HG03575 (cell line): ENCODE results near the gene COL4A1.

Experiments
- ATAC-seq: cut with Tn5 transposase; IDR thresholded peaks from one replicate; pipeline ENCODE4 v1.9.1; 2021; ENCODE audit not compliant: unreplicated experiment, insufficient number of reproducible peaks, low FRiP score; ENCODE audit errors: extremely low read depth

Gene COL4A1

GRCh38 chr13:110136660-110137585 is 170.0 kb downstream of the COL4A1 start:
- no peak for ATAC-seq

GRCh38 chr13:110135977-110136597 is 170.9 kb downstream of the COL4A1 start:
- no peak for ATAC-seq

GRCh38 chr13:110134801-110135200 is 172.2 kb downstream of the COL4A1 start:
- no peak for ATAC-seq

- ATAC-seq = no peak
Observed at GRCh38 chr13:110133425-110134235, 173.3 kb downstream of the COL4A1 start.

DNA sequence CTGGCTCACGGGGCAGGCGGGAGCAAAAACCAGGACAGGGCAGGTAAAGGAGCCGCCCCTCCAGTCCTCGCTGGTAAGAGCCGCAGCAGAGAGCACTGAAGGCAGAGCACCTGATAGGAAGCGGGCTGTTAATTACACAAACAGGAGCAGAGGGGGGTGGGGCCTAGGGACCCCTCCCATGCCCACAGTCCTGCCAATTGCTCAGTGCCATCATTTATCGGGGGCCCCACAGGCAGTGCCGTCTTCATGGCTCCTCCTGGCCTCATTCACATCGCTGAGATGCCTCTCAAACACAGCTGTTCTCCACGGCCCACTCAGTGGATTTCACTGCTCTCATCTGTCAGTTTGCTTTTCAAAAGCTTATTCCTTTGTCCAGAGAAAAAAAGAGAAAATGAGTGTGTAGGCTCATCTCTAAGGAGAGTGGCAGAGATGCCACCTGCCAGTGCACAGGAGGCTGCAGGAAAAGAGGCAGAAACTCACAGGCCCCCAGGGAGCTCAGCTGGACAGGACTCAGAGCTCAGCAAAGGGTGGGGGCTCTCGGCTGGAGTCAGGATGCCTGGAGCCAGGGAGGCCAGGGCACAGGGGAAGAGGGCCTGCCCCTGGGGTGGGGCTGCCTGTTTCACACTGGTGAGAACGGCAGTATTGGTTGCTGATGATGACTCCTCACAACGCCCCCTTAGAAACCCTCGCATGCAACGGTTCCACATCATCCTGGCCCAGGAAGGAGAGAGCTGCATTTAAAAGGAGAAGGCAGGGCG is 174.6 kb downstream of the COL4A1 start:
- no peak for ATAC-seq

GRCh38 chr13:110131424-110131823 is 175.5 kb downstream of the COL4A1 start:
- no peak for ATAC-seq

DNA sequence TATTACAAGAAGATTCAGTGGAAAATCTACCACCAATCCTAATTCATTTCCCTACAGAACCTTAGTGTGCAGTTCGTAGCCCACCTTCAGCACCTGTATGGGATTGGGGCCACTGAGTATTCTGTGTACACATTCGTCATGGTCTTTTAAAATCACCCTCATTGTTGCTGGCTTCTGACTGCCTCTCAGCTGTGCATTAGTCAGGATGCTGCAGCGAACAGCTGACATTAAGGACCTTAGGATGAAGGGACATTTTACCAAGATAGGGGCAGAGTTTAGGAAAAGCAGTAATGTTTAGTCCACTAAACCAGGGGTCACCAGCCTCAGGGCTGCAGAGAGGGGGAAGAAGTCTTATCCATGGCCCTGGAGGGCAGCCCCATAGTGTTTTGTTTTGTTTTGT is 176.5 kb downstream of the COL4A1 start:
- ATAC-seq = no peak

DNA sequence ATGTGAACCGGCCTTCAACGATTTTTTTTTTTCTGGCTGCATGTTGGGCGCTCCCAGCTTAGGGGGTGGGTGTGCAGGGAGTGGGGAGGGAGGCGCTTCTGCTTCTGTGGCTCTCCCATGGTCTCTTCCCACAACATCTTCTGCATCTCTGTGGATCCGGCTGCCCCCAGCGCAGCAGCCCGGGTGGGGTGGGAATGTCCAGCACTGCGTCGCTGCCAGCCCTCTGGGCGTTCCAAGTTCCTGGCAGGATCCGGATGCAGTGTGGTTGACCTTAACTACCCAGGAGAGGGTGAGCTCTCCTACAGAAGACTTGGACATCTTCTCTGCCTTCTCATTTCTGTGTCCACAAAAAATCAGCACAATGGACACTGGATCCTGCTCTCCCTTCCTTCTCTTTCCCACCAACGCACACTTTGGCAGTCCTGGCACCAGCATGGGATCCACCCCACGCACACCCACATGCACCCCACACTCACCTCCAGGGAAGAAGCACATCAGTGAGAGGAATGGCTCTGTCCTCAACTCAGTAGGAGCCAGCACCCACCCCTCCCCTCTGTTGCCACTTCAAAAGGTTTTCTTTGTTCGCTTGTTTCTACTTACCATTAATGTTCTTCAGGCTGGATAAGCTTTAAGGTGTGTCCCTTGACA is 177.3 kb downstream of the COL4A1 start:
- ATAC-seq = no peak

DNA sequence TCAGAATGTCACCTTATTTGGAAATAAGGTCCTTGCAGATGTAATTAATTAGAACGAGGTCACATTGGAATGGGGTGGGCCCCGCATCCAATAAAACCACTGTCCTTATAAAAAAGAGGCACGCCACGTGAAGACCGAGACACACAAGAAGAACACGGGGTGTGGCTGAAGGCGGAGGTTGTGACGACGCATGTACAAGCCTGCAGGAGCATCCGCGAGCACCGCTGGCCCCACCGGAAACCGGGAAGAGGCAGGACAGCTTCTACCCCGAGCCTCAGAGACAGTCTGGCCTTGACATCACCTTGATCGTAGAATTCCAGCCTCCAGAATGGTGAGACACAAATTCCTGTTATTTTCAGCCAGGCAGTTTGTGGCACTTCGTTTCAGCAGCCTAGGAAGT is 177.9 kb downstream of the COL4A1 start:
- ATAC-seq = no peak

DNA sequence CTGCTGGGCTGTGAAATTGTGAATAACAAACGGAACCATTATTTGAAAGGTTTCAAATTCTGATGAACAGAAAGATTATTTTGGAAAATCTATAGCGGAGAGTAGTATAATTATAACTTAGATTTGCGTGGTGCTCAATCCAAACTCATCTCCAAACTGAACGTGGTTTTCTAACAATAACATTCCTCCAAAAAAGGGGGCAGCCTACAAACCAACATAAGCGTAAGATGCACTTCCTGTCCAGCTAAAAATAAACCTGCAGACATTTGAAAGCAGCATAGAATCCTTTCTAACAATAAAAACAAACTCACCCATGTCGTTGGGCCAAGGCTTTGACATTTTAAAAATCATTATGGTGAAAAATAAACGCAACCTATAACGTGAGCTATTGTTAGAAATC is 178.4 kb downstream of the COL4A1 start:
- ATAC-seq = no peak

DNA sequence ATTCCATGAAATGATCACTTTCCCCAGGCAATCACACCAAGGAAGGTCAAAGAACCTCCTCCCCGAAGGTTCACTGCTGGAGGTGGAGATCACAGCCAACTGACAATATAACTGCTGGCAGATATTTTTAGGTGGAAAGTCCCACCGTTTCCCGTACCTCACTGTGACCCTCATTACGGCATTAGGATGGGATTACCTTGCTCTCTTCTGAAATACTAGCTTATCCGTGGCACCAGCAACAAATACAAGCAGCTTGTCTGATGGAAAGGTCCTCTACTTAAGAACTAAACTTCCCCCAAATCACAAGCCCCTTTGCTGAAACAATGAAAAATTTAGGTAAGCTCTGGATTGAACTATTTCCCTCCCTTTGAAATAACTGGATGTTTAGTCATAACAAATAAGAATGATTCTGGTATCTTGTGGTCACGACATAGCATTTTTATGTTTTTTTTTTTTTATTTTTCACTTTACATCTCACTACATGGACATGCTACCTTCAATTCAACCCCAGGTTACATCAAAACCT is 178.9 kb downstream of the COL4A1 start:
- ATAC-seq = no peak

- ATAC-seq = no peak
Observed at GRCh38 chr13:110126391-110126961, 180.5 kb downstream of the COL4A1 start.

GRCh38 chr13:110125613-110126272 is 181.2 kb downstream of the COL4A1 start:
- no peak for ATAC-seq

- ATAC-seq = no peak
Observed at GRCh38 chr13:110125157-110125556, 181.8 kb downstream of the COL4A1 start.

DNA sequence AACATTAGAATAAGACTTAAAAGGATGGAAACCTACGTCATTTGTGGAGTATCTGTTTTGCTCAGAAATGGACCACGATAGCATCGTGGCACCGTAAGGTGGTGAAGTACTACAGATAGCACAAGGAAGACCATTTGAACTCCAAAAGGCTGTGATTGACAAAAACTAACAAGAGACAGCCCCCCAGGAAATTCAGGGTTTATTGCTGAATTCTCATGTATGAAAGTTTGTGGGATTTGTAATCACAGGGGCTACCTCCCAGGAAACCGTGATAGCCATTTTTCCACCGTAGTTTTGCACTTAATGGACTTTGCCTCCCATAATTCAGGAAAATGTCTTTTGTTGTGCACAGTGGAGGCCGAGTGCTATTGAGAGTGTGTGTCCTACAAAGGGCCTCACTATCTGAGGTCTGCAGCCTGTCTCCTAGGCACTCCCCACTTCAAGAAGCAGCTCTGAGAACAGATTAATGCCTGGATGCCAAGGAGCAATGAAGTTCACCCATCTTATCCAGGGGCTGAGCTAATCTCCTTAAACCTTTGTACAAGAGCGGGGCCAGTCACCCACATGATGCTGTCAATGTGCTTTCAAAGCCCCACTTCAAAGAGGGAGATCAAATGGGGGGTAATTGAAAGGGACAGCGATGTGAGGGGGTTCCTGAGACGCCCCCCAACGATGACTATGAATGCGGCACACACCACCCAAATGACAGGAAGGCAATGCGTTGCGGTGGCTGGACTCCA is 182.6 kb downstream of the COL4A1 start:
- no peak for ATAC-seq

DNA sequence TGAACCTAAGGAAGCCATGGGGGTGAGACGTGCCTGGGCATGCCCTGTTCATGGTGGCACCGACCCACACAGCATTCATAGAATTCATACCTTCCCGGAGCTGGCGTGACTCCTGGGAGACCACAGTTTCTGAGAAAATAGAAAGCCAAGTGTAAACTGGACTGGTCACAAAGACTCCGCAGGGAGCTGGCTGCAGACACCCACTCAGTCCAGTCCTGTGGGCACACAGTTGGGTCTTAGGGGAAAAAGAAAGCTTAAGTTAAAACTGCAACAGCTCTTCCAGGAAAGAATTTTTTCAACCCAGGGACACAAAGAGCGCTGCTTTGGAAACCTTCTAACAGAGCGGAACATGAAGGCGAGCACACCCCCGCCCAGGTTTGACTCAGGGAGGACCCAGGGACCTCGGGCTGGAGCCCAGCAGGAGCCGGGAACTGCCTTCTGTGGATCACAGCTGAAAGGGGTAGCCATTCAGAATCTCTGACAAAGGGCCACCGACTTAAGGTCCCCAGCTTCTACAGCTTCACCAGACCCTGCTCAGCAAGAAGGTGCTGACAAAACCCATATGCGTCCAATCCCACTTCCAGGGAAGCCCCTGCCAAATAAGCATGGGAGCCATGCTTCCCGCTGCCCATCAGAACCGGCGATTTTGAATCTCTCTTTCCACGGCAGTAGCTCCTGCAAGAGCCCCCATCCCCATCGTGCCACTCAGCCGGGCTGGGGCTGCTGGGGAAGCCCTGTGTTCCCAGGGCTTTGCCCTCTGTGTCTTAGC is 183.7 kb downstream of the COL4A1 start:
- ATAC-seq = no peak
